H1 (cell line): ENCODE data around the gene C1orf210. TPM values are rescaled to one million over a fixed set of nuclear protein-coding genes. Genes with fewer than 3 reads are reported as not detected.

Source experiments
- CTCF ChIA-PET: fragments of 300-600 bp; sonication (Branson Sonifier 250); formaldehyde crosslinking; loops from one replicate; lab custom pipeline; 2021; ENCODE audit not compliant: partially characterized antibody; lab: Charles Lee
- POLR2A ChIA-PET: fragments of 300-600 bp; sonication (Branson Sonifier 250); formaldehyde crosslinking; loops from one replicate; lab custom pipeline; 2021; ENCODE audit warnings: inconsistent platforms; ENCODE audit not compliant: partially characterized antibody; lab: Charles Lee
- DNase-seq, 2 experiments: peaks; one replicate each; pipeline versions ENCODE4 v3.0.0 to v3.0.0-alpha.2; 2010 to 2022; ENCODE audit warnings: low spot score in 2 of 2, low read depth in 1 of 2, mixed read lengths in 1 of 2
- FAIRE-seq: peaks from 2 replicates; lab custom pipeline; 2011; peaks lifted over from hg19 to GRCh38; lab: Jason Lieb, UNC
- H2AFZ ChIP-seq: 2 replicates; pipeline ENCODE4 v1.8.1; 2012; ENCODE audit warnings: low read length, inconsistent platforms
- H2AK5ac ChIP-seq: 2 replicates; pipeline ENCODE4 v1.6.1; 2013; ENCODE audit warnings: low read depth, low read length
- H2BK120ac ChIP-seq: replicated peaks from 2 replicates; pipeline ENCODE3; 2013; ENCODE audit warnings: low read depth, low read length, inconsistent platforms
- H2BK12ac ChIP-seq: 2 replicates; pipeline ENCODE4 v1.6.1; 2013; ENCODE audit warnings: low read depth, low read length
- H2BK15ac ChIP-seq: 2 replicates; pipeline ENCODE4 v1.6.1; 2013; ENCODE audit warnings: low read length
- H2BK20ac ChIP-seq: 2 replicates; pipeline ENCODE4 v1.6.1; 2013; ENCODE audit warnings: low read length
- H2BK5ac ChIP-seq: 2 replicates; pipeline ENCODE4 v1.6.1; 2013; ENCODE audit warnings: low read depth, low read length
- H3K14ac ChIP-seq: 2 replicates; pipeline ENCODE4 v1.6.1; 2013; ENCODE audit warnings: inconsistent platforms; ENCODE audit not compliant: insufficient read length
- H3K18ac ChIP-seq: 2 replicates; pipeline ENCODE4 v1.6.1; 2013; ENCODE audit warnings: low read length; ENCODE audit errors: extremely low read depth
- H3K23ac ChIP-seq: 2 replicates; pipeline ENCODE4 v1.6.1; 2013; ENCODE audit warnings: inconsistent platforms; ENCODE audit not compliant: insufficient read length
- H3K23me2 ChIP-seq: 2 replicates; pipeline ENCODE4 v1.6.1; 2013; ENCODE audit warnings: low read depth, low read length
- H3K27ac ChIP-seq: 2 replicates; pipeline ENCODE4 v1.6.1; 2011; ENCODE audit warnings: low read depth, low read length, inconsistent platforms
- H3K27me3 ChIP-seq, 4 experiments: replicated peaks in 1 of 4; 1 replicate in 1 of 4; 2 replicates in 3 of 4; pipeline versions ENCODE4 v1.6.1 to v1.8.1; 2011 to 2013; ENCODE audit warnings: low read length in 3 of 4, mild to moderate bottlenecking in 3 of 4, inconsistent platforms in 2 of 4, mixed read lengths in 2 of 4, moderate library complexity in 1 of 4; ENCODE audit not compliant: control insufficient read depth in 3 of 4, insufficient read depth in 3 of 4; ENCODE audit errors: extremely low read depth in 1 of 4
- H3K36me3 ChIP-seq, 4 experiments: 2 replicates each; pipeline versions ENCODE4 v1.6.1 to v1.8.1; 2011 to 2013; ENCODE audit warnings: mild to moderate bottlenecking in 4 of 4, low read length in 3 of 4, moderate library complexity in 2 of 4, control low read depth in 1 of 4, inconsistent platforms in 1 of 4; ENCODE audit not compliant: insufficient read depth in 4 of 4, control insufficient read depth in 2 of 4
- H3K4ac ChIP-seq: replicated peaks from 2 replicates; pipeline ENCODE3; 2013; ENCODE audit warnings: low read length, low read depth, mixed read lengths, inconsistent platforms; ENCODE audit not compliant: insufficient read length
- H3K4me1 ChIP-seq, 4 experiments: replicated peaks in 1 of 4; 1 replicate in 1 of 4; 2 replicates in 3 of 4; pipeline versions ENCODE4 v1.6.1 to v1.8.1; 2011 to 2013; ENCODE audit warnings: low read length in 3 of 4, inconsistent platforms in 2 of 4, mixed read lengths in 1 of 4; ENCODE audit not compliant: insufficient read depth in 4 of 4, control insufficient read depth in 3 of 4
- H3K4me2 ChIP-seq, 2 experiments: 2 replicates each; pipeline versions ENCODE4 v1.6.1 to v1.8.1; 2011 to 2013; ENCODE audit warnings: low read depth in 2 of 2, low read length in 2 of 2, control low read depth in 1 of 2, inconsistent platforms in 1 of 2, mild to moderate bottlenecking in 1 of 2; ENCODE audit not compliant: insufficient read depth in 1 of 2
- H3K4me3 ChIP-seq, 4 experiments: fragments of 200-600, 300-600 bp in 1 of 4; sonication (generic), shearing (Covaris generic), sonication (Bioruptor Twin) in 1 of 4; 2 replicates each; pipeline versions ENCODE4 v1.5.1 to v1.8.1; 2011 to 2016; ENCODE audit warnings: low read length in 4 of 4, low read depth in 3 of 4, control low read depth in 2 of 4, inconsistent platforms in 2 of 4, mild to moderate bottlenecking in 2 of 4, mixed read lengths in 1 of 4, moderate library complexity in 1 of 4; ENCODE audit not compliant: insufficient read depth in 2 of 4; ENCODE audit errors: extremely low read depth in 1 of 4
- H3K56ac ChIP-seq: replicated peaks from 2 replicates; pipeline ENCODE3; 2013; ENCODE audit warnings: low read depth, mild to moderate bottlenecking, mixed read lengths, low read length, inconsistent platforms; ENCODE audit not compliant: insufficient read length
- H3K79me1 ChIP-seq: 2 replicates; pipeline ENCODE4 v1.6.1; 2013; ENCODE audit warnings: low read depth, low read length, control low read depth
- H3K79me2 ChIP-seq, 2 experiments: 2 replicates each; pipeline versions ENCODE4 v1.6.1 to v1.8.1; 2012 to 2013; ENCODE audit warnings: low read length in 2 of 2, mild to moderate bottlenecking in 2 of 2, inconsistent platforms in 1 of 2; ENCODE audit not compliant: insufficient read depth in 2 of 2, control insufficient read depth in 1 of 2
- H3K9ac ChIP-seq, 4 experiments: replicated peaks in 1 of 4; 1 replicate in 1 of 4; 2 replicates in 3 of 4; pipeline versions ENCODE4 v1.6.1 to v1.8.1; 2011 to 2013; ENCODE audit warnings: low read depth in 3 of 4, low read length in 3 of 4, control low read depth in 2 of 4, mild to moderate bottlenecking in 2 of 4, moderate library complexity in 2 of 4, inconsistent platforms in 1 of 4; ENCODE audit errors: extremely low read depth in 1 of 4
- H3K9me3 ChIP-seq, 2 experiments: 2 replicates each; pipeline versions ENCODE4 v1.6.1 to v1.8.1; 2012 to 2013; ENCODE audit warnings: mild to moderate bottlenecking in 2 of 2, moderate library complexity in 2 of 2, control low read depth in 1 of 2, inconsistent platforms in 1 of 2, low read depth in 1 of 2, low read length in 1 of 2, mixed read lengths in 1 of 2; ENCODE audit not compliant: insufficient read depth in 2 of 2
- H4K20me1 ChIP-seq, 2 experiments: replicated peaks in 1 of 2; 2 replicates each; pipeline versions ENCODE3 to v1.8.1; 2011 to 2013; ENCODE audit warnings: inconsistent platforms in 2 of 2, low read length in 2 of 2, mild to moderate bottlenecking in 1 of 2; ENCODE audit not compliant: insufficient read depth in 2 of 2, control insufficient read depth in 1 of 2
- H4K5ac ChIP-seq: 2 replicates; pipeline ENCODE4 v1.6.1; 2013; ENCODE audit warnings: low read length, low read depth, mixed read lengths, inconsistent platforms; ENCODE audit not compliant: insufficient read length
- H4K8ac ChIP-seq: 2 replicates; pipeline ENCODE4 v1.8.0; 2013; ENCODE audit warnings: mild to moderate bottlenecking, moderate library complexity, low read length, inconsistent platforms; ENCODE audit not compliant: insufficient read depth; ENCODE audit errors: extremely low read depth
- H4K91ac ChIP-seq: replicated peaks from 2 replicates; pipeline ENCODE3; 2013; ENCODE audit warnings: low read length, mixed read lengths, inconsistent platforms; ENCODE audit not compliant: insufficient read length
- ATF2 ChIP-seq: IDR thresholded peaks from 2 replicates; pipeline ENCODE4 v1.6.1; 2012; ENCODE audit warnings: low read length, inconsistent platforms
- CHD2 ChIP-seq: IDR thresholded peaks from 2 replicates; pipeline ENCODE4 v1.6.1; 2012; ENCODE audit warnings: low read length, improper control_type of control experiment
- JUN ChIP-seq: IDR thresholded peaks from 2 replicates; pipeline ENCODE4 v1.6.1; 2011; ENCODE audit warnings: low read depth, mild to moderate bottlenecking, improper control_type of control experiment, low read length
- JUND ChIP-seq: IDR thresholded peaks from 2 replicates; pipeline ENCODE4 v1.6.1; 2011; ENCODE audit warnings: mild to moderate bottlenecking, improper control_type of control experiment, low read length
- MAX ChIP-seq: IDR thresholded peaks from 2 replicates; pipeline ENCODE4 v1.6.1; 2012; ENCODE audit warnings: inconsistent platforms
- NANOG ChIP-seq: IDR thresholded peaks from 2 replicates; pipeline ENCODE4 v1.6.1; 2011; ENCODE audit warnings: low read length, low read depth, mild to moderate bottlenecking, inconsistent platforms; ENCODE audit not compliant: insufficient read depth, poor library complexity, severe bottlenecking
- NRF1 ChIP-seq: IDR thresholded peaks from 2 replicates; pipeline ENCODE4 v1.6.1; 2011; ENCODE audit warnings: mild to moderate bottlenecking, low read depth, low read length, improper control_type of control experiment
- POU5F1 ChIP-seq: IDR thresholded peaks from 2 replicates; pipeline ENCODE4 v1.6.1; 2011; ENCODE audit warnings: low read depth, mild to moderate bottlenecking, low read length, moderate library complexity
- SP1 ChIP-seq: IDR thresholded peaks from 2 replicates; pipeline ENCODE4 v1.6.1; 2011; ENCODE audit warnings: low read depth, low read length
- SP2 ChIP-seq: IDR thresholded peaks from 2 replicates; pipeline ENCODE4 v1.6.1; 2012; ENCODE audit warnings: mild to moderate bottlenecking, low read length, inconsistent platforms
- YY1 ChIP-seq: IDR thresholded peaks from 2 replicates; pipeline ENCODE4 v1.6.1; 2011; ENCODE audit warnings: low read depth, mild to moderate bottlenecking, low read length
- WGBS, 2 experiments: shearing (Covaris generic) in 1 of 2; methylation state at CpG; one replicate each; pipeline versions ENCODE4 v1.1.6 to v1.1.7; 2013 to 2015; ENCODE audit warnings: low lambda C conversion rate in 2 of 2, mixed read lengths in 2 of 2, inconsistent platforms in 1 of 2, low coverage in 1 of 2, missing lambda C conversion rate in 1 of 2; ENCODE audit not compliant: insufficient replicate concordance in 2 of 2, insufficient coverage in 1 of 2, insufficient read length in 1 of 2; ENCODE audit errors: extremely low coverage in 1 of 2, missing lambda C conversion rate in 1 of 2; 5-methylcytosine and 5-hydroxymethylcytosine counted together
- polyA plus RNA-seq, 7 experiments: library from polyadenylated mRNA; depleted of rRNA in 3 of 7; stranded (reverse) in 5 of 7; unstranded in 2 of 7; fragments of >200 nt in 5 of 7; fragments of 200-250 nt in 2 of 7; gene quantifications; 1 replicate in 5 of 7; 2 replicates in 1 of 7; 4 replicates in 1 of 7; pipeline versions ENCODE4 v1.2.1 to v1.2.3, GENCODE V29; 2011 to 2013; ENCODE audit warnings: missing spikeins in 2 of 7, mixed read lengths in 2 of 7
- total RNA-seq: library from RNA; stranded (reverse); fragmentation: NEBNext Ultra II Directional; extraction: Animal tissue kit (Norgen Biotek cat#: 25700); gene quantifications from 2 replicates; pipeline ENCODE4 v1.2.1, GENCODE V29; 2021

Gene C1orf210
- total and polyA plus RNA-seq, 2 of the 8 experiments (the other 6 are each of a cell fraction or from before 2014, with no cell fraction given), result 12.0 to 27.9 TPM

- H3K23me2 ChIP-seq, result no peaks in the 10 kb centered on the region
- CTCF ChIA-PET, result interaction anchor here (1.1 to 3.1 kb wide), 7 partner anchors 14 to 116 kb away, joined by 3 to 12 read pairs (median 4); partner anchors contain the start of gene C1orf210
- no peak overlapping the region for H2AFZ ChIP-seq
- 0 out of 2 replicates have a peak overlapping the region, but pooled peaks have one; percentile 28 for H2AK5ac ChIP-seq
- no peak overlapping the region for H3K23ac ChIP-seq
- H2BK120ac ChIP-seq, result no peak overlapping the region
- H2BK5ac ChIP-seq, result no peak overlapping the region
- no peaks in the 10 kb centered on the region for H3K36me3 ChIP-seq
- peaks cover 0 to 2% (median 2%) of the 10 kb centered on the region in 4 experiments; a peak in 3 of 7 replicates for H3K4me1 ChIP-seq
- no peak overlapping the region for H3K27ac ChIP-seq
- H3K27me3 ChIP-seq, result no peaks in the 10 kb centered on the region
- H3K4ac ChIP-seq, result no peak overlapping the region
- H4K5ac ChIP-seq, result no peak overlapping the region
- no peak overlapping the region for H3K56ac ChIP-seq
- FAIRE-seq (no peak), DNase-seq (no peak)
- POLR2A ChIA-PET, result interaction anchor here (0.8 kb wide), 1 partner anchor 87 kb away, joined by 3 read pairs; the partner anchor contains the start of genes MED8 and SZT2
- H3K79me1 ChIP-seq, result no peaks in the 10 kb centered on the region
- H2BK12ac ChIP-seq, result 0 out of 2 replicates have a peak overlapping the region, but pooled peaks have one; percentile 50
- H3K4me2 ChIP-seq, result no peak overlapping the region
- no peak overlapping the region for H2BK15ac ChIP-seq
- no peak overlapping the region for H3K9ac ChIP-seq
- no peak overlapping the region for H4K8ac ChIP-seq
- no peak overlapping the region for H3K18ac ChIP-seq
- H3K9me3 ChIP-seq, result no peaks in the 10 kb centered on the region
- no peaks in the 10 kb centered on the region for H4K20me1 ChIP-seq
- no peak overlapping the region for H3K14ac ChIP-seq
- H3K79me2 ChIP-seq, result no peaks in the 10 kb centered on the region
- H3K4me3 ChIP-seq, result no peak overlapping the region
- 85% methylated on average over 7 of the region's 7 CpGs; no CpG with 5 or more reads in 1 of the 2 experiments for WGBS, 2 experiments
- H4K91ac ChIP-seq, result no peak overlapping the region
- no peak overlapping the region for H2BK20ac ChIP-seq
- no peak for TF ChIP-seq NRF1
- TF ChIP-seq NANOG, result no peak
- TF ChIP-seq YY1, result no peak
- TF ChIP-seq SP1, result no peak
- no peak for TF ChIP-seq SP2
- TF ChIP-seq JUND, result no peak
- no peak for TF ChIP-seq CHD2
- TF ChIP-seq POU5F1, result no peak
- no peak for TF ChIP-seq ATF2
- no peak for TF ChIP-seq MAX
- TF ChIP-seq JUN, result no peak
Measured at GRCh38 chr1:43302721-43303470, 17.5 kb upstream of the C1orf210 start.
